Psoas muscle (tissue), 8 donors: ENCODE data around the gene IFI27. TPM values are rescaled to one million over a fixed set of nuclear protein-coding genes. Genes with fewer than 3 reads are reported as not detected.

Experiments
- ATAC-seq, 4 donors: fragments of 200-7000 bp; cut with Tn5 transposase; one replicate each; pipeline ENCODE4 v1.9.1; 2020; ENCODE audit warnings: moderate library complexity in 3 of 4, mild to moderate bottlenecking in 2 of 4
- DNase-seq, 2 donors: peaks; one replicate each; pipeline ENCODE4 v3.0.0-alpha.2; 2020
- H3K27ac ChIP-seq: fragments of 200-600 bp; one replicate; pipeline ENCODE4 v1.8.0; 2022
- H3K27me3 ChIP-seq, 3 donors: fragments of 200-600 bp in 1 of 3; one replicate each; pipeline versions ENCODE4 v1.6.1 to v1.8.0; 2013 to 2022; ENCODE audit warnings: low read length in 2 of 3, mild to moderate bottlenecking in 2 of 3, moderate library complexity in 1 of 3; ENCODE audit not compliant: insufficient read depth in 3 of 3
- H3K36me3 ChIP-seq, 2 donors: fragments of 200-600 bp in 1 of 2; one replicate each; pipeline versions ENCODE4 v1.6.1 to v1.8.0; 2013 to 2022; ENCODE audit warnings: low read depth in 1 of 2, mild to moderate bottlenecking in 1 of 2, moderate library complexity in 1 of 2; ENCODE audit not compliant: insufficient read depth in 1 of 2
- H3K4me1 ChIP-seq: fragments of 200-600 bp; one replicate; pipeline ENCODE4 v1.8.0; 2022
- H3K4me3 ChIP-seq: fragments of 200-600 bp; one replicate; pipeline ENCODE4 v1.8.0; 2022; ENCODE audit warnings: mild to moderate bottlenecking
- H3K9me3 ChIP-seq: fragments of 200-600 bp; one replicate; pipeline ENCODE4 v1.8.0; 2022
- CTCF ChIP-seq: fragments of 200-600 bp; IDR thresholded peaks from one replicate; pipeline ENCODE4 v1.8.0; 2022; ENCODE audit warnings: antibody characterized with exemption
- WGBS, 3 donors: extraction: QIAGEN DNeasy Blood & Tissue Kit; methylation state at CpG; one replicate each; pipeline versions ENCODE4 v1.1.6 to v1.1.7; 2013; 5-methylcytosine and 5-hydroxymethylcytosine counted together
- intact Hi-C, 2 donors: fragments of 100-400 bp; cut with DNase I; formaldehyde crosslinking; loops; one replicate each; pipeline versions ENCODE4 v1.11.0 to v1.14.2; 2022
- polyA plus RNA-seq, 3 donors: library from polyadenylated mRNA; stranded (reverse); fragments of 200-250 nt; gene quantifications; one replicate each; pipeline ENCODE4 v1.2.3, GENCODE V29; 2013
- total RNA-seq, 4 donors: library from RNA; stranded (reverse); fragmentation: NEBNext Ultra II Directional in 2 of 4; extraction: Animal tissue kit (Norgen Biotek cat#: 25700) in 2 of 4; gene quantifications; one replicate each; pipeline versions ENCODE4 v1.2.1 to v1.2.4, GENCODE V29; 2021 to 2023
- donor health status: healthy with polysubstance abuse.
- donor health status: DM: no; HTN: no; CAD: no; lungs with moderate emphysema.
- donor health status: Bipolar disorder and iron deficiency.
- donor health status: healthy.
- donor health status: DM: yes; HTN: yes; CAD: no.
- donor health status: DM: no; HTN: no; CAD: no.
- donor health status: DM: no; HTN: no; CAD: no.
- donor health status: DM: yes; HTN: yes; CAD: no.

Gene IFI27
- total and polyA plus RNA-seq, 7 donors: 52.8 to 229 (median 95.2) TPM

GRCh38 chr14:94120667-94121340 lies 10.3 kb downstream of the IFI27 start:
- intact Hi-C loops: no loop called here
- DNase-seq: no peak
- Histone ChIP-seq H3K27me3 (peaks cover 0 to 6% (median 4%) of the 10 kb centered on the region in 3 donors), H3K4me3 (no peak overlapping the region), H3K36me3 (no peaks in the 10 kb centered on the region), H3K27ac (no peak overlapping the region), H3K9me3 (peaks cover 6% of the 10 kb centered on the region), H3K4me1 (no peaks in the 10 kb centered on the region)
- no peak for TF ChIP-seq CTCF
- WGBS, 3 donors: 71 to 89% (median 85%) methylated on average over 5 of the region's 5 CpGs
- no peak for ATAC-seq

- H3K4me1 ChIP-seq: no peaks in the 10 kb centered on the region
- no peaks in the 10 kb centered on the region for H3K36me3 ChIP-seq
- peaks cover 6% of the 10 kb centered on the region for H3K9me3 ChIP-seq
- WGBS, 3 donors: 13 to 20% (median 18%) methylated on average over 3 of the region's 3 CpGs
- ATAC-seq: no peak
- no peak overlapping the region for H3K4me3 ChIP-seq
- H3K27ac ChIP-seq: no peak overlapping the region
- intact Hi-C loops: no loop called here
- TF ChIP-seq CTCF: no peak
- no peak for DNase-seq
- peaks cover 0 to 6% (median 4%) of the 10 kb centered on the region in 3 donors for H3K27me3 ChIP-seq
Observed at GRCh38 chr14:94121485-94121884, 10.9 kb downstream of the IFI27 start.

GRCh38 chr14:94122438-94122837 lies 11.9 kb downstream of the IFI27 start:
- intact Hi-C loops: no loop called here
- no peak overlapping the region for H3K4me3 ChIP-seq
- H3K4me1 ChIP-seq: no peaks in the 10 kb centered on the region
- H3K27ac ChIP-seq: no peak overlapping the region
- ATAC-seq (no peak), DNase-seq (no peak)
- H3K36me3 ChIP-seq: no peaks in the 10 kb centered on the region
- peaks cover 6% of the 10 kb centered on the region for H3K9me3 ChIP-seq
- peaks cover 0 to 6% (median 4%) of the 10 kb centered on the region in 3 donors for H3K27me3 ChIP-seq
- no peak for TF ChIP-seq CTCF
- WGBS, 3 donors: 63 to 89% (median 68%) methylated on average over 3 of the region's 3 CpGs

- DNase-seq (no peak), ATAC-seq (no peak)
- Histone ChIP-seq H3K4me1 (no peaks in the 10 kb centered on the region), H3K27ac (no peak overlapping the region), H3K4me3 (no peak overlapping the region), H3K9me3 (peaks cover 6% of the 10 kb centered on the region), H3K36me3 (no peaks in the 10 kb centered on the region), H3K27me3 (peaks cover 0 to 6% (median 1%) of the 10 kb centered on the region in 3 donors)
- WGBS, 3 donors: 92 to 97% (median 94%) methylated on average over 9 of the region's 9 CpGs
- intact Hi-C loops: no loop called here
- TF ChIP-seq CTCF: no peak
Observed at GRCh38 chr14:94123296-94123695, 12.8 kb downstream of the IFI27 start.

- no peak overlapping the region for H3K27ac ChIP-seq
- H3K9me3 ChIP-seq: peaks cover 6% of the 10 kb centered on the region
- WGBS, 3 donors: 85 to 95% (median 92%) methylated on average over 1 of the region's 1 CpG
- H3K4me3 ChIP-seq: no peak overlapping the region
- H3K36me3 ChIP-seq: no peaks in the 10 kb centered on the region
- DNase-seq: no peak
- no peak for ATAC-seq
- H3K4me1 ChIP-seq: no peaks in the 10 kb centered on the region
- H3K27me3 ChIP-seq: peaks cover 0 to 6% (median 0%) of the 10 kb centered on the region in 3 donors
- TF ChIP-seq CTCF: no peak
- intact Hi-C loops: no loop called here
Observed at GRCh38 chr14:94123868-94124267, 13.3 kb downstream of the IFI27 start.
